Measurements from ENCODE around the gene IL10RB.

GRCh38 chr21:33324291-33325221 lies 58.4 kb downstream of the IL10RB start, which contains the start of gene IFNAR1:
- TF ChIP-seq CTCF (conservative IDR thresholded peaks at IDR 0.05 in 1 of 2, IDR thresholded peaks at IDR 0.05 in 1 of 2; ENCODE audit: extremely low read depth in 1 of 2, insufficient read depth in 1 of 2, low read depth in 1 of 2, low read length in 2 of 2) = no peak
- no peak for TF ChIP-seq EZH2 (IDR thresholded peaks at IDR 0.05; ENCODE audit: borderline replicate concordance, low read length)

Measured in mammary epithelial cell (primary cell).